Liver (tissue), 9 donors: Measurements from ENCODE around the gene CHRM4. TPM values are rescaled to one million over a fixed set of nuclear protein-coding genes. Genes with fewer than 3 reads are reported as not detected.
A peak's percentile ranks its signal among the peaks of the same experiment; 100 is the strongest.

Experiments
- DNase-seq: peaks from one replicate; pipeline ENCODE4 v3.0.0-alpha.2; 2017; ENCODE audit warnings: low spot score
- H3K27ac ChIP-seq, 2 donors: one replicate each; pipeline ENCODE4 v1.7.0; 2013; ENCODE audit warnings: inconsistent platforms in 2 of 2, low read length in 2 of 2, control low read depth in 1 of 2, low read depth in 1 of 2, mild to moderate bottlenecking in 1 of 2
- H3K27me3 ChIP-seq, 4 donors: one replicate each; pipeline versions ENCODE4 v1.6.1 to v1.7.0; 2013; ENCODE audit warnings: low read length in 3 of 4, inconsistent platforms in 1 of 4, mild to moderate bottlenecking in 1 of 4, moderate library complexity in 1 of 4; ENCODE audit not compliant: control insufficient read depth in 4 of 4, insufficient read depth in 4 of 4
- H3K36me3 ChIP-seq, 4 donors: one replicate each; pipeline versions ENCODE4 v1.6.1 to v1.7.0; 2013; ENCODE audit warnings: low read length in 3 of 4, mild to moderate bottlenecking in 3 of 4, low read depth in 1 of 4, moderate library complexity in 1 of 4; ENCODE audit not compliant: control insufficient read depth in 4 of 4, insufficient read depth in 3 of 4
- H3K4me1 ChIP-seq, 4 donors: one replicate each; pipeline versions ENCODE4 v1.6.1 to v1.7.0; 2013; ENCODE audit warnings: low read length in 3 of 4, mild to moderate bottlenecking in 3 of 4, moderate library complexity in 1 of 4; ENCODE audit not compliant: control insufficient read depth in 4 of 4, insufficient read depth in 4 of 4
- H3K4me3 ChIP-seq, 3 donors: one replicate each; pipeline versions ENCODE4 v1.6.1 to v1.7.0; 2013; ENCODE audit warnings: low read length in 3 of 3, control low read depth in 1 of 3, low read depth in 1 of 3, mild to moderate bottlenecking in 1 of 3
- H3K9ac ChIP-seq, 2 donors: one replicate each; pipeline ENCODE4 v1.7.0; 2013; ENCODE audit warnings: low read length in 2 of 2, mild to moderate bottlenecking in 2 of 2, moderate library complexity in 2 of 2, control low read depth in 1 of 2, low read depth in 1 of 2
- H3K9me3 ChIP-seq, 4 donors: one replicate each; pipeline versions ENCODE4 v1.6.1 to v1.7.0; 2013; ENCODE audit warnings: low read length in 3 of 4; ENCODE audit not compliant: control insufficient read depth in 4 of 4
- CTCF ChIP-seq: fragments of 150-350 bp; IDR thresholded peaks from 2 replicates; pipeline ENCODE4 v1.5.1; 2017; ENCODE audit warnings: improper control_type of control experiment, low read depth, low read length; ENCODE audit not compliant: missing input control
- EGR1 ChIP-seq, 2 donors: IDR thresholded peaks; 2 replicates each; pipeline ENCODE4 v1.6.1; 2016 to 2018; ENCODE audit warnings: antibody characterized with exemption in 2 of 2, low read depth in 2 of 2
- FOXA1 ChIP-seq: IDR thresholded peaks from 2 replicates; pipeline ENCODE4 v1.6.1; 2016; ENCODE audit warnings: antibody characterized with exemption
- GABPA ChIP-seq, 2 donors: IDR thresholded peaks in 1 of 2; conservative IDR thresholded peaks in 1 of 2; 2 replicates each; pipeline ENCODE4 v1.6.1; 2016; ENCODE audit warnings: antibody characterized with exemption in 2 of 2, mild to moderate bottlenecking in 1 of 2, moderate library complexity in 1 of 2
- HNF4A ChIP-seq, 2 donors: conservative IDR thresholded peaks; 2 replicates each; pipeline ENCODE4 v1.6.1; 2016; ENCODE audit warnings: antibody characterized with exemption in 2 of 2, mild to moderate bottlenecking in 2 of 2
- HNF4G ChIP-seq: IDR thresholded peaks from 2 replicates; pipeline ENCODE4 v1.6.1; 2016; ENCODE audit warnings: antibody characterized with exemption
- JUND ChIP-seq, 2 donors: IDR thresholded peaks; 2 replicates each; pipeline ENCODE4 v1.6.1; 2016; ENCODE audit warnings: antibody characterized with exemption in 2 of 2
- NR2F2 ChIP-seq: IDR thresholded peaks from 2 replicates; pipeline ENCODE4 v1.6.1; 2016; ENCODE audit warnings: antibody characterized with exemption
- RAD21 ChIP-seq, 2 donors: IDR thresholded peaks; 2 replicates each; pipeline ENCODE4 v1.6.1; 2016; ENCODE audit warnings: antibody characterized with exemption in 2 of 2, mild to moderate bottlenecking in 2 of 2
- RXRA ChIP-seq, 2 donors: IDR thresholded peaks; 2 replicates each; pipeline ENCODE4 v1.6.1; 2017 to 2018; ENCODE audit warnings: antibody characterized with exemption in 2 of 2, mild to moderate bottlenecking in 1 of 2
- SP1 ChIP-seq: IDR thresholded peaks from 2 replicates; pipeline ENCODE4 v1.6.1; 2018; ENCODE audit warnings: antibody characterized with exemption, mild to moderate bottlenecking
- TAF1 ChIP-seq: conservative IDR thresholded peaks from 2 replicates; pipeline ENCODE4 v1.6.1; 2016; ENCODE audit warnings: antibody characterized with exemption, mild to moderate bottlenecking
- YY1 ChIP-seq: IDR thresholded peaks from 2 replicates; pipeline ENCODE4 v1.6.1; 2016; ENCODE audit warnings: antibody characterized with exemption, mild to moderate bottlenecking
- WGBS: extraction: QIAGEN DNeasy Blood & Tissue Kit; methylation state at CpG from one replicate; pipeline ENCODE4 v1.1.7; 2013; 5-methylcytosine and 5-hydroxymethylcytosine counted together
- polyA plus RNA-seq, 2 donors: library from polyadenylated mRNA; stranded (reverse) in 1 of 2; unstranded in 1 of 2; fragments of 200-250 nt in 1 of 2; fragments of >200 nt in 1 of 2; fragmentation: Nextera tagmentation in 1 of 2; extraction: Ambion mirVana in 1 of 2; gene quantifications; one replicate each; pipeline versions ENCODE4 v1.2.1 to v1.2.3, GENCODE V29; 2013 to 2015
- total RNA-seq, 2 donors: library from RNA; depleted of rRNA; stranded (reverse); fragments of >200 nt; gene quantifications; one replicate each; pipeline ENCODE4 v1.2.3, GENCODE V29; 2014
- TF ChIP-seq, protein P1 (sequence below): IDR thresholded peaks from 2 replicates; pipeline ENCODE4 v1.6.1; 2016; ENCODE audit warnings: antibody characterized with exemption, mild to moderate bottlenecking
- TF ChIP-seq, protein P2 (sequence below): IDR thresholded peaks from 2 replicates; pipeline ENCODE4 v1.6.1; 2016; ENCODE audit warnings: antibody characterized with exemption
- TF ChIP-seq, protein P3 (sequence below): IDR thresholded peaks from 2 replicates; pipeline ENCODE4 v1.6.1; 2016; ENCODE audit warnings: antibody characterized with exemption
- donor health status: healthy.
- donor health status: healthy.
- donor health status: healthy.
- donor health status: healthy.
- donor health status: healthy.

Gene CHRM4
- total and polyA plus RNA-seq, 4 donors, result 0.08 to 0.09 TPM; not detected in 2

GRCh38 chr11:46390331-46391171 lies 1.0 kb downstream of the CHRM4 start:
- TF ChIP-seq, protein P1, sequence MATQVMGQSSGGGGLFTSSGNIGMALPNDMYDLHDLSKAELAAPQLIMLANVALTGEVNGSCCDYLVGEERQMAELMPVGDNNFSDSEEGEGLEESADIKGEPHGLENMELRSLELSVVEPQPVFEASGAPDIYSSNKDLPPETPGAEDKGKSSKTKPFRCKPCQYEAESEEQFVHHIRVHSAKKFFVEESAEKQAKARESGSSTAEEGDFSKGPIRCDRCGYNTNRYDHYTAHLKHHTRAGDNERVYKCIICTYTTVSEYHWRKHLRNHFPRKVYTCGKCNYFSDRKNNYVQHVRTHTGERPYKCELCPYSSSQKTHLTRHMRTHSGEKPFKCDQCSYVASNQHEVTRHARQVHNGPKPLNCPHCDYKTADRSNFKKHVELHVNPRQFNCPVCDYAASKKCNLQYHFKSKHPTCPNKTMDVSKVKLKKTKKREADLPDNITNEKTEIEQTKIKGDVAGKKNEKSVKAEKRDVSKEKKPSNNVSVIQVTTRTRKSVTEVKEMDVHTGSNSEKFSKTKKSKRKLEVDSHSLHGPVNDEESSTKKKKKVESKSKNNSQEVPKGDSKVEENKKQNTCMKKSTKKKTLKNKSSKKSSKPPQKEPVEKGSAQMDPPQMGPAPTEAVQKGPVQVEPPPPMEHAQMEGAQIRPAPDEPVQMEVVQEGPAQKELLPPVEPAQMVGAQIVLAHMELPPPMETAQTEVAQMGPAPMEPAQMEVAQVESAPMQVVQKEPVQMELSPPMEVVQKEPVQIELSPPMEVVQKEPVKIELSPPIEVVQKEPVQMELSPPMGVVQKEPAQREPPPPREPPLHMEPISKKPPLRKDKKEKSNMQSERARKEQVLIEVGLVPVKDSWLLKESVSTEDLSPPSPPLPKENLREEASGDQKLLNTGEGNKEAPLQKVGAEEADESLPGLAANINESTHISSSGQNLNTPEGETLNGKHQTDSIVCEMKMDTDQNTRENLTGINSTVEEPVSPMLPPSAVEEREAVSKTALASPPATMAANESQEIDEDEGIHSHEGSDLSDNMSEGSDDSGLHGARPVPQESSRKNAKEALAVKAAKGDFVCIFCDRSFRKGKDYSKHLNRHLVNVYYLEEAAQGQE, result no peak
- TF ChIP-seq RAD21 (IDR thresholded peaks at IDR 0.05), result no peak
- TF ChIP-seq YY1, result no peak
- TF ChIP-seq, protein P2, sequence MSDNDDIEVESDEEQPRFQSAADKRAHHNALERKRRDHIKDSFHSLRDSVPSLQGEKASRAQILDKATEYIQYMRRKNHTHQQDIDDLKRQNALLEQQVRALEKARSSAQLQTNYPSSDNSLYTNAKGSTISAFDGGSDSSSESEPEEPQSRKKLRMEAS, result no peak
- TF ChIP-seq EGR1 (IDR thresholded peaks at IDR 0.05; ENCODE audit: low read depth in 2 of 2), result no peak
- TF ChIP-seq HNF4G, result no peak
- TF ChIP-seq JUND (IDR thresholded peaks at IDR 0.05), result no peak
- no peak for TF ChIP-seq SP1
- no peak for TF ChIP-seq NR2F2
- no peak for TF ChIP-seq CTCF
- no peak for TF ChIP-seq TAF1
- TF ChIP-seq GABPA (IDR thresholded peaks at IDR 0.05 in 1 of 2, conservative IDR thresholded peaks at IDR 0.05 in 1 of 2), result no peak
- TF ChIP-seq, protein P3, sequence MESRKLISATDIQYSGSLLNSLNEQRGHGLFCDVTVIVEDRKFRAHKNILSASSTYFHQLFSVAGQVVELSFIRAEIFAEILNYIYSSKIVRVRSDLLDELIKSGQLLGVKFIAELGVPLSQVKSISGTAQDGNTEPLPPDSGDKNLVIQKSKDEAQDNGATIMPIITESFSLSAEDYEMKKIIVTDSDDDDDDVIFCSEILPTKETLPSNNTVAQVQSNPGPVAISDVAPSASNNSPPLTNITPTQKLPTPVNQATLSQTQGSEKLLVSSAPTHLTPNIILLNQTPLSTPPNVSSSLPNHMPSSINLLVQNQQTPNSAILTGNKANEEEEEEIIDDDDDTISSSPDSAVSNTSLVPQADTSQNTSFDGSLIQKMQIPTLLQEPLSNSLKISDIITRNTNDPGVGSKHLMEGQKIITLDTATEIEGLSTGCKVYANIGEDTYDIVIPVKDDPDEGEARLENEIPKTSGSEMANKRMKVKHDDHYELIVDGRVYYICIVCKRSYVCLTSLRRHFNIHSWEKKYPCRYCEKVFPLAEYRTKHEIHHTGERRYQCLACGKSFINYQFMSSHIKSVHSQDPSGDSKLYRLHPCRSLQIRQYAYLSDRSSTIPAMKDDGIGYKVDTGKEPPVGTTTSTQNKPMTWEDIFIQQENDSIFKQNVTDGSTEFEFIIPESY, result no peak
- no peak for TF ChIP-seq FOXA1
- TF ChIP-seq HNF4A (conservative IDR thresholded peaks at IDR 0.05), result no peak
- no peak for TF ChIP-seq RXRA (IDR thresholded peaks at IDR 0.05)
- Histone ChIP-seq H3K4me1 (peaks cover 20 to 37% (median 26%) of the 10 kb centered on the region in 4 donors), H3K9me3 (no peaks in the 10 kb centered on the region), H3K4me3 (peak overlapping the region in 1 of 3 donors; percentile 54), H3K27me3 (peaks cover 0 to 16% (median 8%) of the 10 kb centered on the region in 4 donors), H3K27ac (no peak overlapping the region), H3K36me3 (no peaks in the 10 kb centered on the region), H3K9ac (no peak overlapping the region)
- 12% methylated on average over 49 of the region's 49 CpGs for WGBS
- no peak for DNase-seq
